GM12891 (cell line): ENCODE measurements around the gene CALML4.
"Not testable (repeated sequence)": the region's sequence is repeated elsewhere in the genome, so short reads cannot be mapped to it uniquely, and the experiment has no call there.

Experiments used
- DNase-seq: peaks from one replicate; pipeline ENCODE4 v3.0.0; 2011; ENCODE audit warnings: low spot score; ENCODE audit not compliant: insufficient read length
- FAIRE-seq: peaks from 2 replicates; lab custom pipeline; 2011; peaks lifted over from hg19 to GRCh38; lab: Jason Lieb, UNC
- PAX5 ChIP-seq: IDR thresholded peaks from 2 replicates; pipeline ENCODE4 v1.6.1; 2011; ENCODE audit warnings: low read length, moderate library complexity, mild to moderate bottlenecking; ENCODE audit not compliant: insufficient read depth, severe bottlenecking
- POLR2A ChIP-seq: IDR thresholded peaks from 2 replicates; pipeline ENCODE4 v1.6.1; 2011; ENCODE audit warnings: low read depth, low read length, control low read depth
- POLR2AphosphoS5 ChIP-seq: IDR thresholded peaks from 2 replicates; pipeline ENCODE4 v1.6.1; 2011; ENCODE audit warnings: low read depth, low read length, control low read depth
- POU2F2 ChIP-seq: IDR thresholded peaks from 2 replicates; pipeline ENCODE4 v1.6.1; 2011; ENCODE audit warnings: low read depth, mild to moderate bottlenecking, control low read depth, low read length, moderate library complexity
- SPI1 ChIP-seq: IDR thresholded peaks from 2 replicates; pipeline ENCODE4 v1.6.1; 2011; ENCODE audit warnings: low read depth, low read length, control low read depth
- TAF1 ChIP-seq: IDR thresholded peaks from 2 replicates; pipeline ENCODE4 v1.6.1; 2011; ENCODE audit warnings: low read depth, low read length, control low read depth

The CALML4 gene

DNA sequence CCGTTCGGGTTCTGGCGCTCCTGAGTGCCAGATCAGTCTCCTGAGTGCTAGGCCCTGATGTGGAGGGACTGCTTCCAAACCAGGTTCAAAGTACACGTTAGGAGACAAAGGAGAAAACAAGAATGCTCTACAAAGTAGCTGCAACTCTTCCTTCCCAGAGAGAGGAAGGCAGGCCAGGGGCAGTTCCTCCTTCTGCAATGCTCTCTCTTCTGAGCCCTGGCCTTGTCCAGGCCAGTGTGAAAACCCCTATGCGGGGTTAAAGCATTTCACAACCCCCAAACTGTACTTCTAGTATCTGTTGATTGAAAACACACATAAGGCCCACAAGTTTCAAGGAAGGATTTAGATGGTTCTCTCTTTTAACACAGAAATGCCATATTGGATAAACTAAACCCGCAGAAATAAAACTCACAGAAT, 9.7 kb upstream of the CALML4 start:
- DNase-seq, result no peak
- no peak for TF ChIP-seq POLR2A
- TF ChIP-seq TAF1, result no peak
- no peak for TF ChIP-seq POU2F2
- no peak for TF ChIP-seq SPI1
- no peak for TF ChIP-seq POLR2AphosphoS5
- TF ChIP-seq PAX5, result no peak
- no peak for FAIRE-seq

- DNase-seq (no peak), FAIRE-seq (no peak)
- TF ChIP-seq POU2F2 (no peak), POLR2AphosphoS5 (no peak), PAX5 (no peak), TAF1 (no peak), SPI1 (no peak), POLR2A (no peak)
Observed at GRCh38 chr15:68213991-68214837, 9.1 kb upstream of the CALML4 start.

- not testable (repeated sequence) for FAIRE-seq, DNase-seq
Observed at GRCh38 chr15:68213491-68213845, 8.3 kb upstream of the CALML4 start.

DNA sequence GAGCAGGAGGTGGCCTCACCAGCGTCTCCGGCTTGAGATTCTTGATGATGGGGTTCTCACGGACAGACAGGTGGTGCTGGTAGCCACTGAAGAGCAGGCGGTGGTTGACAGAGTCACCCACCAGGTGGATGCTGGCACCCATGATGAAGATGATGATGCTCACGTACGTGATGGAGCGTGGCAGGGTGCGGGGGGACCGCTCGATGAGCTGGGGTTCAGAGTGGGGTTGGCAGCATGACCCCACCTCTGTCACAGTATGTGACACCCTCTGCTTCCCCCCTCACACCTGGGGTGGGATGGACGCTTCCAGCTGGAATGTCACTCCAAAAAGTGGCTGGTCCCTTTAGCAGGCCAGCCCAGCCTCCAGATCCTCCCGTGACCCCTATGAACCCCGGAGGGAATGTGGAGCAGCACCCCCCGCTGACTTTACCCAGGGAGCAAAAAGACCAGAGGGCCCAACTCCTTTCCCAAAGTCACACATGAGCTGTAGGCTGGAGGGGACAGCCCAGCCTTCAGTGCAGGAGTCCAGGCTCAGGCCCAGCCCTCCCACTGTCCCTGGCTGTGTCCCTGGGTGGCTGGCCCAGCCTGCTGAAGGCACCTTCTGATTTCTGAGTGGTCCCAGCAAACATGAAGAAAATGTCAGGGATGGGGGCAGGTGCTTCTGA, 6.7 kb upstream of the CALML4 start:
- DNase-seq, result no peak
- TF ChIP-seq TAF1, result no peak
- TF ChIP-seq PAX5, result no peak
- TF ChIP-seq POLR2A, result no peak
- TF ChIP-seq POU2F2, result no peak
- no peak for FAIRE-seq

- TF ChIP-seq SPI1 (no peak), TAF1 (no peak), POLR2AphosphoS5 (0 out of 2 replicates have a peak, but pooled peaks have one; percentile 35), POU2F2 (no peak), PAX5 (no peak), POLR2A (no peak)
- FAIRE-seq (peak; percentile 75), DNase-seq (no peak)
Observed at GRCh38 chr15:68210821-68211655, 5.9 kb upstream of the CALML4 start.

- DNase-seq (no peak), FAIRE-seq (peak; percentile 20)
- TF ChIP-seq PAX5 (no peak), POU2F2 (no peak), POLR2A (no peak), TAF1 (no peak), POLR2AphosphoS5 (no peak), SPI1 (no peak)
Observed at GRCh38 chr15:68210409-68210756, 5.3 kb upstream of the CALML4 start.

GRCh38 chr15:68209735-68210408, 4.7 kb upstream of the CALML4 start:
- TF ChIP-seq SPI1, result peak; percentile 52
- TF ChIP-seq PAX5, result no peak
- DNase-seq (no peak), FAIRE-seq (peak; percentile 92)

- no peak for DNase-seq
- TF ChIP-seq POLR2AphosphoS5 (no peak), PAX5 (no peak), POU2F2 (no peak), POLR2A (no peak), SPI1 (no peak), TAF1 (no peak)
Observed at GRCh38 chr15:68209272-68209671, 4.1 kb upstream of the CALML4 start.

GRCh38 chr15:68208636-68209240, 3.6 kb upstream of the CALML4 start:
- peak; percentile 85 for FAIRE-seq
- no peak for DNase-seq
- TF ChIP-seq SPI1 (no peak), POLR2A (no peak), POLR2AphosphoS5 (no peak), POU2F2 (no peak), TAF1 (no peak), PAX5 (no peak)

More at GRCh38 chr15:68209272-68209671, 4.1 kb upstream of the CALML4 start:
- FAIRE-seq, result no peak
